ENCODE measurements around the gene CFI.

DNA sequence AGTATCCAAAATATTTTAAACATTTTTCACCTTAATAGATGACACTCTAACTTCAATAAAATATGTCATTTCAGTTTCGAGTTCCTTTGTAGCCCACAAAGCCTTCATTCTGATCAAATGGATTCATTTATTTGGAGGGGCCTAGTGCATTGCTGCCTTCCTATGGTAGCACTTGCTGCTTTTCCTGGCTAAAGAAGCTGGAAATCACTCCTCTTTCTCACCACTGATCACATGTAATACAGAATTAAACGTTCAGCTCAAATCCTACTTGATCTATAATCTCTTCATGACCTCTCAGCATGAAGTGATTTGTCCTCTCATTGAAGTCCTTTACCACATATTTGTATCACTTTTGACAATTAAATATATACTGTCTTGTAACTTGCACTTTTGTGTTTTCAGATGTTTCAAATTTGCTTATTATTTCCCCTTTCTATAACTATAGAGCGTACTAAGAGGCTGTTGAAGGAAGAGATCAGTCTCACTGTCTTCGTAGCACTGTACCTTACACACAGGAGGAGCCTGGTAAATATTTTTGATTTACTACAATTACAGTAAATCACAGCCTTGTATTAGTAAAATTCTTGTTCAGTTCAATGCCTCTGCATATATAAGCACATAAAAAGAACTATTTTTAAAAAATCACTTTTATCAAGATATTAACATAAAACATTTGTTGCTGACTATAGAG lies 555 bp downstream of the CFI start:
- TF ChIP-seq, protein P1, sequence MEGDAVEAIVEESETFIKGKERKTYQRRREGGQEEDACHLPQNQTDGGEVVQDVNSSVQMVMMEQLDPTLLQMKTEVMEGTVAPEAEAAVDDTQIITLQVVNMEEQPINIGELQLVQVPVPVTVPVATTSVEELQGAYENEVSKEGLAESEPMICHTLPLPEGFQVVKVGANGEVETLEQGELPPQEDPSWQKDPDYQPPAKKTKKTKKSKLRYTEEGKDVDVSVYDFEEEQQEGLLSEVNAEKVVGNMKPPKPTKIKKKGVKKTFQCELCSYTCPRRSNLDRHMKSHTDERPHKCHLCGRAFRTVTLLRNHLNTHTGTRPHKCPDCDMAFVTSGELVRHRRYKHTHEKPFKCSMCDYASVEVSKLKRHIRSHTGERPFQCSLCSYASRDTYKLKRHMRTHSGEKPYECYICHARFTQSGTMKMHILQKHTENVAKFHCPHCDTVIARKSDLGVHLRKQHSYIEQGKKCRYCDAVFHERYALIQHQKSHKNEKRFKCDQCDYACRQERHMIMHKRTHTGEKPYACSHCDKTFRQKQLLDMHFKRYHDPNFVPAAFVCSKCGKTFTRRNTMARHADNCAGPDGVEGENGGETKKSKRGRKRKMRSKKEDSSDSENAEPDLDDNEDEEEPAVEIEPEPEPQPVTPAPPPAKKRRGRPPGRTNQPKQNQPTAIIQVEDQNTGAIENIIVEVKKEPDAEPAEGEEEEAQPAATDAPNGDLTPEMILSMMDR (IDR thresholded peaks at IDR 0.05) = no peak
- TF ChIP-seq POLR2A (IDR thresholded peaks at IDR 0.05) (no peak), POLR2AphosphoS5 (IDR thresholded peaks at IDR 0.05) (no peak)
